Hindlimb muscle (tissue), 1 donor: Measurements from ENCODE around the gene LRRC8E. TPM values are rescaled to one million over a fixed set of nuclear protein-coding genes. Genes with fewer than 3 reads are reported as not detected.
A peak's percentile ranks its signal among the peaks of the same experiment; 100 is the strongest.

ENCODE experiments used
- DNase-seq: peaks from one replicate; pipeline ENCODE4 v3.0.0-alpha.2; 2013
- polyA plus RNA-seq: library from polyadenylated mRNA; unstranded; fragments of 120-200 nt; gene quantifications from one replicate; pipeline ENCODE4 v1.2.1, GENCODE V29; 2013; ENCODE audit not compliant: insufficient read length

Gene LRRC8E
- polyA plus RNA-seq, 1 donor: not detected

- no peak for DNase-seq
These were observed 45.1 kb downstream of the LRRC8E start for GRCh38 chr19:7933411-7933810.

GRCh38 chr19:7933828-7934725, 45.8 kb downstream of the LRRC8E start:
- no peak for DNase-seq

- DNase-seq: no peak
These were observed 46.5 kb downstream of the LRRC8E start for GRCh38 chr19:7934766-7935165.

GRCh38 chr19:7940841-7941240, 52.5 kb downstream of the LRRC8E start:
- no peak for DNase-seq

GRCh38 chr19:7941895-7942596, 53.7 kb downstream of the LRRC8E start:
- no peak for DNase-seq

GRCh38 chr19:7942981-7943443, 54.7 kb downstream of the LRRC8E start:
- DNase-seq: no peak

GRCh38 chr19:7943444-7944176, 55.3 kb downstream of the LRRC8E start, which contains the start of gene TIMM44:
Gene TIMM44, minus strand, starts transcription at chr19:7943666. Its CDS starts 15 bp downstream, at chr19:7943651.
- DNase-seq: peak; percentile 98

GRCh38 chr19:7944177-7944761, 56.0 kb downstream of the LRRC8E start:
- DNase-seq: peak; percentile 92

GRCh38 chr19:7947939-7948338, 59.6 kb downstream of the LRRC8E start:
- DNase-seq: no peak

Other genes with a start within 250 kb of the LRRC8E start
- 1.3 TPM for gene RETN, start 219.5 kb upstream of the LRRC8E start, polyA plus RNA-seq
- 0.25 TPM for gene MCEMP1, start 211.4 kb upstream of the LRRC8E start, polyA plus RNA-seq
- gene TRAPPC5, start 207.7 kb upstream of the LRRC8E start, polyA plus RNA-seq: 42.8 TPM
- 0.65 TPM for gene FCER2, start 186.4 kb upstream of the LRRC8E start, polyA plus RNA-seq
- not detected for gene CLEC4G, start 156.4 kb upstream of the LRRC8E start, polyA plus RNA-seq
- gene CD209, start 141.0 kb upstream of the LRRC8E start, polyA plus RNA-seq: 2.4 TPM
- gene CLEC4M, start 125.3 kb upstream of the LRRC8E start, polyA plus RNA-seq: not detected
- 17.6 TPM for gene EVI5L, start 58.3 kb upstream of the LRRC8E start, polyA plus RNA-seq
- gene PRR36, start 14.1 kb upstream of the LRRC8E start, polyA plus RNA-seq: 0.48 TPM
- 27.2 TPM for gene MAP2K7, start 15.4 kb downstream of the LRRC8E start, polyA plus RNA-seq
- gene TGFBR3L, start 26.3 kb downstream of the LRRC8E start, polyA plus RNA-seq: 0.67 TPM
- gene SNAPC2, start 31.8 kb downstream of the LRRC8E start, polyA plus RNA-seq: 22.8 TPM
- gene CTXN1, start 37.6 kb downstream of the LRRC8E start, polyA plus RNA-seq: 2.6 TPM
- 54.9 TPM for gene TIMM44, start 55.2 kb downstream of the LRRC8E start, polyA plus RNA-seq
- 58.2 TPM for gene ELAVL1, start 117.1 kb downstream of the LRRC8E start, polyA plus RNA-seq
- gene CCL25, start 164.2 kb downstream of the LRRC8E start, polyA plus RNA-seq: not detected